T1000 (cell line): ENCODE data around the gene INTS14.
"Not testable (repeated sequence)": the region's sequence is repeated elsewhere in the genome, so short reads cannot be mapped to it uniquely, and the experiment has no call there.

Source experiments
- DNase-seq: peaks from one replicate; lab custom pipeline; 2025; ENCODE audit warnings: mixed read lengths; lab: John Stamatoyannopoulos, UW

Gene INTS14

GRCh38 chr15:65631503-65631902 is 20.6 kb upstream of the INTS14 start:
- DNase-seq: no peak

DNA sequence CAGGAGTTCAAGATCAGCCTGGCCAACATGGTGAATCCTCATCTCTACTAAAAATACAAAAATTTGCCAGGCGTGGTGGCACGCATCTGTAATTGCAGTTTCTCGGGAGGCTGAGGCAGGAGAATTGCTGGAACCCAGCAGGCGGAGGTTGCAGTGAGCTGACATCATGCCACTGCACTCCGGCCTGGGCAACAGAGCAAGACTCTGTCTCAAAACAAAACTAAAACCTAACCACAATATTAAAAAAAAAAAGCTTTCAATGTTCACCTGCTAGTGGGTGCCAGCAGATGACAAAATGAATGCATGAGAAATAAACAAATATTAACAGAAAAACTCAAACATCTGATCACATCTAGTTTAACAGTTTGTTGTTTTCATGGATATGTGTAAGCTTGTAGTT is 19.8 kb upstream of the INTS14 start:
- DNase-seq: no peak

- DNase-seq: no peak
Measured at GRCh38 chr15:65629548-65629947, 18.6 kb upstream of the INTS14 start.

- no peak for DNase-seq
Measured at GRCh38 chr15:65626856-65627255, 15.9 kb upstream of the INTS14 start.

GRCh38 chr15:65623103-65623502 is 12.2 kb upstream of the INTS14 start:
- no peak for DNase-seq

GRCh38 chr15:65621638-65622037 is 10.7 kb upstream of the INTS14 start, which contains the start of gene SLC24A1:
SLC24A1 (plus strand) TSS chr15:65621938; CDS start chr15:65624081, 2,143 bp downstream.
- DNase-seq: no peak

DNA sequence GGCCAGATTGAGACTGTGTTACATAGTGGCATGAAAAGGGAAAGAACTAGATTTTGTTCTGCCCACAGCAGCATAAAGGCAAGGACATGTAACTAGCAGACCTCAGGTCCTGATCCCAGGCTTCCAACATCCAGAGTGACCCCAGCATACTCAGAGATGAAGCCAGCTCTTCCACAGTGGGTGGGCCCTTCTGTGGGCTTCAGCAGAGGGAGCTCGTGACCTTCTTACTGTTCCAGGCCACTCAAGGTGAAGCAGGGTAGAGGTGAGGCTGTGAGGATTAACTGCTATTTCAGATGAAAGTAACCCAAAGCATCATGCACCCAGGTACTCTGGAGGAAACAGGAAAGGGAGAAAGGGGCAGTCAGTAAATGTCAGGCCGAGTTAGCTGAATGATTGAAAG is 9.9 kb upstream of the INTS14 start:
- DNase-seq: no peak

DNA sequence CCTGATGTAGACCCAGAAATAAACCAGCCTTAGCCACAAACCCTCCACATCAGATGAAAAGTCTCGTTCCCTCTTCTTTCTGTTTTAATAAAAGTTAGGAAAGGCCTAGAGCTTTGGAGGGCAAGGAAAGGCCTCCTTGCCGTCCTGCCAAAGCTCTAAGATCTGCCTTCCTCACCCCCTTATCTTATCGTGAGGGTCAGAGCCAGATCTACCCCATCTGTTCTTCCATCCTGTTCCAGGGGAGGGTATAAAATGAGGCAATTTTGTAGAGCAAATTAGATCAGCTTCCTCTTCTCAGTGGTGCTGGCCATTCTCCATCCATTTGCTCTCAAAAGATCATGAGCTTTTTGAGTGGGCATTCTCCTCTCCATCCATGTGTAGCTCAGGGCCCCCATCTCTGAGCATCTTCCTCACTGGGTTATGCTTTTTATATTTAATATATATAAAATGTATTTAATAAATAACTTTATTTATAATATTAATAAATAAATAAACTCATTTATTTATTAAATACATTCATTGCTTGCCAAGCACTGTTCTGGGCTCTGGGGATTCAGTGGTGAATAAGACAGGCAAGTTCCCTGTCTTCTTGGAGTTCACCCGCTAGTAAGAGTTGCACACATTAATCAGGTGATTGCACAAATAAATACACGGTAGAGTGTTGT is 8.8 kb upstream of the INTS14 start:
- DNase-seq: no peak

DNA sequence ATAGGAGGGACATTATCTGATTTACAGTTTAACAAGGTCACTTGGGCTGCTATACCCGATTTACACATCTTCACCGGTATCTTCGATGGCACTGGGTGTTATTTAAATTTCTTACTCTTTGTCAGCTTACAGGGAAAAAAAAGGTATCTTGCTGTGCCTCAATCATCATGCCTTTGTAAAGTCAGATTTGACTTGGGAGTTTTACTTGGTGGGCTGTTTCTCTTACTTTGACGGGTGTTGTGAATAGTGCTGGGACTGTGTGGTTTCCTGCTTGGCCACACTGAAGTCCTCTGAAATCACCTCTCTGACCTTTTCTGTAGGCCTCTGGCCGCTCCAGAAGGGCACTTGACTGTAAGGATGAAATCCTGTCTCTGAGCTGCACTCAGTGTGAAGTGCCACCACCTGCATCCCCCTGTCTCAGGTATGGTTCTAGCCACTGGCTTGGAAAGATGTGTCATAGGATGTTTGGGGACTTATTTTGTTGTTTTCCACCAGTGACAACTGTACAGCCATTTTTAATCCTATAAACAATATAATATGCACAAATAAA is 7.7 kb upstream of the INTS14 start:
- DNase-seq: no peak

- not testable (repeated sequence) for DNase-seq
Measured at GRCh38 chr15:65615887-65616286, 5.0 kb upstream of the INTS14 start.

- DNase-seq: no peak
Measured at GRCh38 chr15:65612949-65613744, 2.2 kb upstream of the INTS14 start.

DNA sequence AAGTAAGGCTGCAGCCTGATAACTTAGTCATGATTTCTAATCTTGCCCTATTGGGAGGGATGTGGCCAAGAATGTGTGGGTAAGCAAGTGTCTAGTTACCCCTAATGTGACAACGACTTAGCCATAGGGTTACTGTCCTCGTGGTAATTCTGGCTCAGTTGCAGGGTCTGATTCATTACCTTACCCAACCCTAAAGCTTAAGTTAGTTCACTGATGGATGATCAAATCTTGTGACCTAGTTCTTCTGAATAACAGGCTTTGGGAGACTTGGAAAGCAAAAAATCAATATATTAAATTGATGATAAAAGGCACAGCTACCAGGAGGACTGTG is 1.6 kb upstream of the INTS14 start:
- DNase-seq: no peak

- DNase-seq: no peak
Measured at GRCh38 chr15:65611888-65612615, 1.1 kb upstream of the INTS14 start.

GRCh38 chr15:65603559-65603958 is 7.4 kb downstream of the INTS14 start:
- no peak for DNase-seq

DNA sequence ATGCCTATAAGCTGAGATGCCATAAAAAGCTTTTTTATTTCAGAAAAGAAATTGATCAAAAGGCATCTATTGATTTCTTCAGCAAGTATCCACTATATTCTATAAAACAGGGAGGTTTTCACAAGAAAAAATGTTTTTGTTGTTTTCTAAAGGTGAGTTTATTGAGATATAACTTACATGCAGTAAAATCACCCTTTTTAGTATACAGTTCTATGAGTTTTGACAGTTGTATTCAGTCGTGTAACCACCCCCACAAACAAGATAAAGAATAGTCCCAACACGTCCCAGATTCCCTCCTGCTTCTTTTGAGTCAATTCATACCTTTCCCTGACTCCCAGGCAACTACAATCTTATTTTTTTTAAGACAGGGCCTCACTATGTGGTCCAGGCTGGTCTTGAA is 7.8 kb downstream of the INTS14 start:
- DNase-seq: no peak

GRCh38 chr15:65599677-65600076 is 11.3 kb downstream of the INTS14 start:
- DNase-seq: no peak

DNA sequence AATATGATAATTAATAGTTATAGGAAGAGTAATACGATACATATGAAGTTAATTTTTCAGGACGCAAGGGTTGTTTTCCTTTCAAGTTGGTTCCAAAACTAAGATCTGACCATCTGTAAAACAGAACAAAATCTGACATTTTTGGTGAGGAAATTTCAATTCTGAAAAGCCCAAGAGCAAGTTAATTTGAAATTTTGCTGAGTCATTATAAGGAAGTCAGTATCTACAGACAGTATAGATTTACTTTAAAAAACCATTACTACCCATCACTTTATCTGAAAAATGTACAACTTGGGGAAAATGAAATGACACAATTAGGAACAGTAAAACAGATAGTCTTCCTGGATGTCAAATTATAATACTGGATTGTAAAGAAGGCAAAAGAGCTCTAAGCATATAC is 12.5 kb downstream of the INTS14 start:
- DNase-seq: no peak

DNA sequence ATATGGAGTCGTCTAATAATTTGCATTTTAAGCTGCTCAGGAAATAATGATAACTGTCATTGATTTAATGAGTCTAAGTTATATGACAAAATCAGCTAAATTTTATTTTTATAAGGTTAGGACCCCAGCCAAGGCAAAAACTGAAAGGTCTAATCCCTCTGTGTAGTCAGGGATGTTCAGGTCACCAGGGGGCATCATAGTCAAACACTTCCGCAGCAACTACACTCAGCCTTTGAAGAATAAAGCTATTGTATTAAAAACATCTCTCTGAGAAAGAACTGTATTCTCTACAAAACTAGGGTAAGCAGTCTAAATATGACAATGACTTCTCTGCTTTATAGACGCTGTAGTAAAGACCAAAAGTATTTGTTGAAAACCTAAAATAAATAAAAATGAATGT is 15.0 kb downstream of the INTS14 start:
- DNase-seq: no peak

DNA sequence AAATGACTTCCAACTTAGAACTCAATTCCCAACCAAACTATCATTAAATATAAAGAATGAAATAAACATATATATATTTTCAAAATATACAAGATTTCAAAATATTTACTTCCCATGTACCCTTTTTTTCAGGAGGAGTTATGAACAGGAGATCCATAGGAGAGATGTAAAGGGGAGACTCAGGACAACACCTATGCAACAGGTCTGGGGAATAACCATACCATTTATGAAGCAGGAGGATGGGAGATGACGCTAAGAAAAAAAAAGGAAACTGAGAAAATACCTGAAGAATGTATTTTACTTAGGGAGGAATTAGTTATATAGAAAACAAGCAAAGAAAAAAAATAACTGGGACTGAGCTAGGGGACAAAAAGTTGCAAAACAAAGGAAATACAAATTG is 23.8 kb downstream of the INTS14 start:
- DNase-seq: no peak

- no peak for DNase-seq
Measured at GRCh38 chr15:65584241-65584640, 26.7 kb downstream of the INTS14 start.

DNA sequence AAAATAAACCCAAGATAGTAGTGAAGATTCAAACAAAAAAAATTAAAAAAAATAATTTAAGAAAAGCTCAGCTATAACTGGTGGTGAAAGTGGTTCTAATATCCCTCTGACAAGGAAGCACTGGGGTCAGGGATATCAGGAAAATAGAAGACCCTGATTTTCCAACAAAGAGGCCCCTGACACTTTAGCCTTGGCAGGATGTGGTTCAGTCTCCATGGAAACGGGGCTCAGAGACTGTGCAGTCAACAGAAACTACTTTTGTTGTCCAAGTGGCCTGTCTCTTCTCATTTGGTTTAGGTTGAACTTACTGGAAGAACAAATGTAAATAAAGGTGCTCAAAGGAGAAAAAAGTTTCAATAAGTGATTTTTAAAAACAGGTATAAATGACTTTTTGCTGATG is 27.2 kb downstream of the INTS14 start:
- DNase-seq: no peak

DNA sequence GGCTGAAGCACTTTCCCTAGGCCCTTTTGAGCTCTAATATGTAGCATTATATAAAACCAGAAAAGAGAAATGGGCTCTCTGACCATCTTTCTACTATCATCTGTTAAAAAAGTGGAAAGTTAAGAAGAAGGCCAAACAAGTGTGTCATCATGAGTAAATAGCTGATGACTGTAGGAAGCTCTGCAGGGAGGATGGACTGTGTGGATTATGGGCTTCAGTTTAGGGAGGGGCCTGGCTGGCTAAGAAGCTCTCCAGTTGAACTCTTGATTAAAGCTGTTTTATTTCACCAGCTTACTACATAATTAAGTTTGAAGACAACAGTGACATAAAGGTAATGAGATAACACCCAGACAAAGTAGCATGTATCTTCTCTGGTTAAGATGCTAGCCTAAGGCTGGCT is 30.6 kb downstream of the INTS14 start:
- no peak for DNase-seq

- DNase-seq: no peak
Measured at GRCh38 chr15:65579762-65580161, 31.2 kb downstream of the INTS14 start.
